Measurements from ENCODE around the gene BAAT.

GRCh38 chr9:101324245-101324804 is 60.5 kb downstream of the BAAT start:
- TF ChIP-seq CTCF (conservative IDR thresholded peaks at IDR 0.05) (no peak), EZH2 (IDR thresholded peaks at IDR 0.05; ENCODE audit: low read depth) (no peak)
